Activated naive CD4-positive, alpha-beta T cell treated with anti-CD3 and anti-CD28 coated beads, Interleukin-2, amount 50 U/mL, for 72 hours (primary cell): Measurements from ENCODE around the gene DDC. TPM values are rescaled to one million over a fixed set of nuclear protein-coding genes. Genes with fewer than 3 reads are reported as not detected.

ENCODE experiments used
- ATAC-seq, 2 donors: fragments of 150-1000 bp; cut with Tn5 transposase; 2 replicates each; pipeline ENCODE4 v1.10.0; 2021; ENCODE audit warnings: mild to moderate bottlenecking in 2 of 2, moderate library complexity in 2 of 2
- DNase-seq, 2 donors: peaks; one replicate each; pipeline ENCODE4 v3.0.0; 2021 to 2022; ENCODE audit warnings: low spot score in 2 of 2
- H3K27ac Mint-ChIP-seq, 2 donors: one replicate each; pipeline ENCODE4 v1.8.0; 2022; ENCODE audit warnings: mild to moderate bottlenecking in 2 of 2, mixed read lengths in 2 of 2
- H3K36me3 Mint-ChIP-seq, 2 donors: one replicate each; pipeline ENCODE4 v1.8.0; 2022; ENCODE audit warnings: mixed read lengths in 2 of 2
- H3K9me3 Mint-ChIP-seq, 2 donors: one replicate each; pipeline ENCODE4 v1.8.0; 2022; ENCODE audit warnings: mixed read lengths in 2 of 2
- total RNA-seq, 2 donors: library from RNA; stranded (reverse); gene quantifications; one replicate each; pipeline ENCODE4 v1.2.3, GENCODE V29; 2022

DDC gene
- total RNA-seq, result under 1 TPM in 1 of 2 donors, not detected in 1; 0.43 TPM

DNA sequence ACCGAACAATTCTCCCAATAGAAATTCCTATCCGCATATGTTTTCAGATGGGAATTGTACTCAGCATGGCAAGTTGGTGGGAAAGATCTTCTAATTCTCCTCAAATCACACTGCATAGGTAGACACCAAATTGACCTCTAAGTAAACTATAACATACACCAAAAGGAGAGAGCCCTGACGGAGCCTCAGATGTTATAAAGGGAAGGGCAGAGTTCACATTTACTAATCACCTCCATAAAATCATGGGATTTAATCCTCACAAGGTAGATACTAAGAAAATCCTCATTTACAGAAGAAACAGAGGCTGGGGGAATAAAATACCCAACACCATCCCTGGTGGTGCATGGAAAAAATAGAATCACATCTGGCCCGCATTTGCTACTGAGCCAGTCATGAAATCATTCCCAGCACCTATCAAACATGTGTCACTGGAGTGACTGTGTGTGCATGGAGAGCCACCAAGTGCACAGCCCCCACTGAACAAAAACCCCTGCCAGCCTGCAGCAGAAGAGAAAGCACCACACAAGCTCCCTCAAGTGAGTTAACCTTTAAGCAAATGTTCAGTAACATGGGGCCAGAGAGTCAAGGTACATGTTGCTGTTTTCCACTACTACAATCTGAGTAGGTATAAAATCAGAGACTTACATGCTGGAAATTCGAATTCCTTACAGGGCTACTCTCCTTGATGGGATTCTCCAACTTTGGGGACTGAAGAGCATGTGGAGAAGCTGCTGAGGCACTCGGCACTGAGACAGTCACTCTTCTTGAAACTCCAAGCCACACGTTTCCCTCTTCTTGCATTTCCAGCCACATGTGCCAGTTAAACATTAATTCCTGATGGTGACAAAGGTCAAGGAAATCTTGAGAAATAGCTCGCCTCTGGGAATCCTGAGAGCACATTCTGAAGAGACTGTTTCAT lies at the start of gene DDC:
Gene DDC (minus strand): TSS at position 766 of the 919 bp plus-strand sequence. CDS start 21,320 bp downstream, outside the sequence.
- H3K9me3 Mint-ChIP-seq, result no peaks in the 10 kb centered on the region
- no peak for DNase-seq
- no peak for ATAC-seq
- H3K27ac Mint-ChIP-seq, result no peak within 1 kb of the TSS
- no peaks in the 10 kb centered on the region for H3K36me3 Mint-ChIP-seq

DNA sequence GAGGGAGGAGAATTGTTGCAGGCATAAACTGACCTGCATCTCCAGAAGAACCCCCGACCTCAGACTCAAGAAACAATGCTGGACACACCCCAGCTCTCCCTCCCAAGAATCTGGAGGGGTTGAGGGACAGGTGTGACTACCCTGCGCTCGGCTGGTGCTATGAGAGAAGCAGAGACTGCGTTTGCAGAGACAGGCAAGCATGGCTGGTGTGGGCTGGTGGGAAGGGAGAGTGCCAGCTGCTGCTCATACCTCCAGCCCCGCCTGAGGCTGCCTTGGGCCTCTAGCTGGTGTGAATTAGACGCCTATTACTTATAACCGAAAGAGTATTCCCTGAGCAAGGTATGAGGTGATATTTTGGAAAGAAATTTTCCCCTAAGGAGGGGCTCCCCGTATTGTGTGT lies 48.3 kb upstream of the DDC start:
- H3K27ac Mint-ChIP-seq, result no peak overlapping the region
- no peaks in the 10 kb centered on the region for H3K36me3 Mint-ChIP-seq
- ATAC-seq (no peak), DNase-seq (no peak)
- no peaks in the 10 kb centered on the region for H3K9me3 Mint-ChIP-seq

DNA sequence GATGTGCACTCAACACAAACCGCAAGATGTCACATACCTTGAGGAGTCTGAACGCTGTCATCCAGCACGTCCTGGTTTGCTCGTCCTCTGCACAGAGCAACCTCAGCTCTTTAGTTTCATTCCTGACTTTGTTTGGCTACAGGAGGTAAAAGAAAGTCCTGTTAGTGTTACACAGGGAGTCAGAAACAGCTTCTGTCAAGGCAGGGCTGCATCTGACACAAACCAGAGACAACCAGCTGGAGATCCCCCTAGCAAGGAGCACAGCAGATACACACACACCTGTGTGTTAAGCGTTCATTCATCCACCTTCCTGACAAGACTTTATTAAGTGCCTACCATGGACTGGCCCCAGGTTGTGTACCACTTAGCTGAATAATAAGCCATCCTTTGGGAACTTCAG lies 47.5 kb upstream of the DDC start:
- DNase-seq (no peak), ATAC-seq (no peak)
- Mint-ChIP-seq H3K27ac (no peak overlapping the region), H3K36me3 (peaks cover 0 to 3% of the 10 kb centered on the region in 2 donors), H3K9me3 (peaks cover 2 to 4% of the 10 kb centered on the region in 2 donors)

DNA sequence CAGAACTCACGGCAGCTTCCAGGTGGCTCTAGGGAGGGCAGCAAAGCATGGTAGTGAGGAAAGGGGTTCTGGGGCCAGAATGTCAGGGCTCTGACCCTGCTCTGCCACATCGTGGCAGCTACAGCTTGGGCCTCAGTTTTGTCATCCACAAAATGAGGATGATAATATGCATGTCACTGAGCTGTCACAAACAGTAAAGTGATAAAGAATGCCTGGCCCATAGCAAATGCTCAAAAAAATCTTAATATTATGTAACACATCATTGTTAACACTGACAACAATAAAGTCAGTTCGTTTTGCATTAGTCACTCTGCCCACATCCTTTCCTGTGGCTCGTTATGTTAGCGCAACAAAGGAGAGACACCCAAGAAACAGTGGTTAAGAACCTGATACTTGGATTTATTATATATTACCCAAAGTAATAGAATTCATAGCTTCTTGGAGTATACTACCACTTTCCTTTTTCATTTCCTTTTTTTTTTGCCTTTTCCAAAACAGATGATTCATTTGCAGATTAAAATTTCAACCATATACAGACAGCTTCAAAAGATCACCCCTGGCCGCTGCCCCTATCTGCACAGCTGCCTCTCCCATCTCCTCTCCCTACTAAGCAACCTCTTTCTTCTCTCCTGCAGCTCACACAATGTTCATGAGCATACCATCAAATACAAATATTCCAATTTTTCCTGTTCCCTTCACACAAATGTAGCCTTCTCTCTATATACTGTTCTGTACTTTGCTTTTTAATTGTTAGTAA lies 45.5 kb upstream of the DDC start:
- Mint-ChIP-seq H3K36me3 (peaks cover 0 to 7% of the 10 kb centered on the region in 2 donors), H3K9me3 (peaks cover 4 to 6% of the 10 kb centered on the region in 2 donors), H3K27ac (no peak overlapping the region)
- DNase-seq (peak in 1 of 2 donors; percentile 35), ATAC-seq (peak; percentile 78 to 87)

GRCh38 chr7:50608196-50608906 lies 43.1 kb upstream of the DDC start:
- DNase-seq, result no peak
- no peak overlapping the region for H3K27ac Mint-ChIP-seq
- peak; percentile 27 to 44 for ATAC-seq
- H3K9me3 Mint-ChIP-seq, result peaks cover 4 to 6% of the 10 kb centered on the region in 2 donors
- H3K36me3 Mint-ChIP-seq, result peaks cover 0 to 7% of the 10 kb centered on the region in 2 donors

GRCh38 chr7:50607524-50608125 lies 42.4 kb upstream of the DDC start:
- Mint-ChIP-seq H3K36me3 (peaks cover 0 to 7% of the 10 kb centered on the region in 2 donors), H3K27ac (no peak overlapping the region), H3K9me3 (peaks cover 4 to 6% of the 10 kb centered on the region in 2 donors)
- ATAC-seq (no peak), DNase-seq (no peak)

- H3K9me3 Mint-ChIP-seq, result peaks cover 4 to 6% of the 10 kb centered on the region in 2 donors
- ATAC-seq (no peak), DNase-seq (no peak)
- no peak overlapping the region for H3K27ac Mint-ChIP-seq
- peaks cover 0 to 7% of the 10 kb centered on the region in 2 donors for H3K36me3 Mint-ChIP-seq
Measured at GRCh38 chr7:50605059-50605458, 39.9 kb upstream of the DDC start.

- peaks cover 4 to 6% of the 10 kb centered on the region in 2 donors for H3K9me3 Mint-ChIP-seq
- no peak overlapping the region for H3K27ac Mint-ChIP-seq
- no peak for ATAC-seq
- DNase-seq, result no peak
- peaks cover 0 to 7% of the 10 kb centered on the region in 2 donors for H3K36me3 Mint-ChIP-seq
Measured at GRCh38 chr7:50603287-50603686, 38.1 kb upstream of the DDC start.

- no peak for ATAC-seq
- DNase-seq, result no peak
- Mint-ChIP-seq H3K36me3 (no peaks in the 10 kb centered on the region), H3K27ac (no peak overlapping the region), H3K9me3 (no peaks in the 10 kb centered on the region)
Measured at GRCh38 chr7:50599385-50599784, 34.2 kb upstream of the DDC start.

- no peaks in the 10 kb centered on the region for H3K9me3 Mint-ChIP-seq
- ATAC-seq (no peak), DNase-seq (no peak)
- no peaks in the 10 kb centered on the region for H3K36me3 Mint-ChIP-seq
- no peak overlapping the region for H3K27ac Mint-ChIP-seq
Measured at GRCh38 chr7:50598460-50599343, 33.5 kb upstream of the DDC start.

- no peaks in the 10 kb centered on the region for H3K9me3 Mint-ChIP-seq
- H3K36me3 Mint-ChIP-seq, result no peaks in the 10 kb centered on the region
- ATAC-seq (no peak), DNase-seq (no peak)
- H3K27ac Mint-ChIP-seq, result no peak overlapping the region
Measured at GRCh38 chr7:50596484-50596883, 31.3 kb upstream of the DDC start.

DNA sequence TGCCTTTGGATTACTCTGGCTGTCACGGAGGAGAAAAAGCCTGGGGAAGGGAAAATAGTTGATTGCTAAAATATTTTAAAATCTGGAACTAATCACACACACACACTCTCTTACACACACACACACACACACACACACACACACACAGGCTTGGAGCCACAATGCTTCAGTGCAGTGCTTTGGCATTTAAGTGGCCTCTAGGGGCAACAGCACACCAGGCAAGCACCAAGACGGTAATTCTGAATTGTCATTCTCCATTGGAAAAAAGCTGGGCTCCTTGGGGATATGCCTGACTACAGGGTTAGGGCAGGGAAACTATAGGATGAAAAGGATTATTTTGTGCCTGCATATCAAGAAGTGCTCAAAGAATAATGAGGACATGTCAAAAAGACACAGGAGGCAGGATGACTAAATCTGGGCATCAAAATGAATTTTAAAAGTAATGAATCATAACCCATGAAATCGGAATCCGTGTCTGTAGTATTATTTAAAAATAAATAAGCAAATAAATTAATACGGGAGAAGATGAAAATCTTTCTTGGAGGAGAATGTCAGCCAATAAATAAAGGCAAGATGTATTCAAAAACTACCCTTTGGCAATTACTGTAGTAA lies 30.4 kb upstream of the DDC start:
- ATAC-seq (peak; percentile 43 to 54), DNase-seq (no peak)
- no peaks in the 10 kb centered on the region for H3K36me3 Mint-ChIP-seq
- peak overlapping the region in 1 of 2 donors; percentile 80 for H3K27ac Mint-ChIP-seq
- H3K9me3 Mint-ChIP-seq, result no peaks in the 10 kb centered on the region

- no peak for DNase-seq
- Mint-ChIP-seq H3K9me3 (no peaks in the 10 kb centered on the region), H3K27ac (peak overlapping the region in 1 of 2 donors; percentile 80), H3K36me3 (no peaks in the 10 kb centered on the region)
- ATAC-seq, result peak; percentile 77 to 90
Measured at GRCh38 chr7:50594734-50595485, 29.7 kb upstream of the DDC start.

DNA sequence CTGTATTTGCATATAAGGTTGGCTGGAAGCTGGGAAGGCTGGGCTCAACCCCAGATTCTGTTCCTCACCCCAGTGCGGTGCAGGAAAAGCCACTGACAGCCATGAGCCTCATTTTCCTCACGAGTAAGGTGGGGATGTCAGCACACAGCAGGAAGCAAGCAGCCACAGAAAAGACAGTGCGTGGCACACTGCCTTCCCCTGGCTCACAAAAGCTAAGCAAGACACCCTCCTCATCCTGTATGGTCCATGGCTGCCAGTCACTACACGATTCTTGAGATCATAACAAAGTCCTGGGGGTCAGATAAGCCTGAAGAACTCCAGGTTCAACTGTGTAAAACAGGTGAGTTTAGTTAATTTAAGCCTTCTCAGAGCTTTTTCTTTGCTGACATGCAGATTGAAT lies 28.9 kb upstream of the DDC start:
- no peaks in the 10 kb centered on the region for H3K36me3 Mint-ChIP-seq
- no peak overlapping the region for H3K27ac Mint-ChIP-seq
- no peaks in the 10 kb centered on the region for H3K9me3 Mint-ChIP-seq
- ATAC-seq (peak in 1 of 2 donors; percentile 24), DNase-seq (no peak)

GRCh38 chr7:50592940-50593339 lies 27.7 kb upstream of the DDC start:
- Mint-ChIP-seq H3K36me3 (no peaks in the 10 kb centered on the region), H3K9me3 (no peaks in the 10 kb centered on the region), H3K27ac (no peak overlapping the region)
- DNase-seq (no peak), ATAC-seq (no peak)
